ENCODE measurements around the gene ZNHIT3.

DNA sequence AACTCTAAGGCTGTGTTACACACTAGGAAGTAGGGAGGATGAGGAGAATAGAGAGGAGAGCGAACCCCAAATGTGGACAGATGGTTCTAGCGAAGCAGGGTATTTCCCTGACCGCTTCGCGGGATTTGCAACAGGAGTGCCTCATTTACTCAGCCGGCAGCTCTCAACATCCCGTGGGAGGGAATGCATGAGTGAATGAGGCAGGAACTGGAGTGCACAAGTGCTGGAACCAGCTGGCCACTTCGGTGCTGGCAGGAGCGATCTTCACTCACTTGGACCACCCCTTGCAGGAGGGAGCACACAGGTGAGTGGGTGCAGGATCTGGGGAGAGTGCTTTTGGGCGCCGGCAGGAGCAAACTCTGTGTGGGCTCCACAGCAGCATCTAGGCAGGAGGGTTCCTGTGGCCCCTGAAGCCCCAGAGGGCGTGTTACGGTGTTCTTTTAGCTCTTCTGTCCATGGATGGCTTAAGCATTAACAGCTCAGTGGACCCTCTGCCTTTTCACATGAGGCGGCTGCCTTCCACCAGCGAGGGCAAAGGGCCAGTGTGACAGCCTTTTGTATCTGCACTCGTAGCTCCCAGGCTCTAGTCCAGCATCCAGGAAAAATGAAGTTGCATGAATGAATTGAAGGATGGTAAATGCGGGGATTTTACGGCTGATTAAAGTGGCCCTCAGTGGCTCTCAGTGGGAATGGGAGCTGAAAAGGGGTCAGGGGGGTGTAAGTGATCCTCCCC lies 17.4 kb upstream of the ZNHIT3 start:
- TF ChIP-seq POLR2A (IDR thresholded peaks at IDR 0.05; ENCODE audit: low read length) (no peak), GATA1 (IDR thresholded peaks at IDR 0.05; ENCODE audit: low read depth, low read length) (no peak)
